GDM1 (cell line): ENCODE results near the gene TFCP2.

Experiments used
- DNase-seq: peaks from one replicate; lab custom pipeline; 2025; lab: John Stamatoyannopoulos, UW

Gene TFCP2

GRCh38 chr12:51196547-51196946, 23.6 kb upstream of the TFCP2 start:
- DNase-seq: no peak

DNA sequence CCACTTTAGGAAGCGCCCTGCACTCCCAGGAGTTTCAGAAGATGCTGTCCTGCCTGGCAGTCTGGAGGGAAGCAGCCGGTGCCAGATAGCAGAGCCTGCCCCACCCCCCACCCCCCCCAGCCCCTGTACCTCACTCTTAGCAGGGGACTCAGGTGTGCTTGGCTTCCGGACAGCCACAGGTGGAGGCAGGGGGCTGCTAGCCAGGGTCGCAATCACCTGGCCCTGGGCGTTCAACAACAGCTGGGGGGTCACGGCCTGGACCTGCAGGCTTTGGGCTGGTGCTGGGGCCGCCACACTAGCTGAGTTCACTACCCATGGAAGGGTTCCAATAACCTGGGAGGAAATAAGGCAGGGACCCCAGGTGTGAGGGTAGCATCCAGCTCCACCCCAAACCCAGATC, 22.9 kb upstream of the TFCP2 start:
- DNase-seq: no peak

- no peak for DNase-seq
Observed at GRCh38 chr12:51192284-51192671, 19.3 kb upstream of the TFCP2 start.

- no peak for DNase-seq
Observed at GRCh38 chr12:51191516-51192283, 18.8 kb upstream of the TFCP2 start.

DNA sequence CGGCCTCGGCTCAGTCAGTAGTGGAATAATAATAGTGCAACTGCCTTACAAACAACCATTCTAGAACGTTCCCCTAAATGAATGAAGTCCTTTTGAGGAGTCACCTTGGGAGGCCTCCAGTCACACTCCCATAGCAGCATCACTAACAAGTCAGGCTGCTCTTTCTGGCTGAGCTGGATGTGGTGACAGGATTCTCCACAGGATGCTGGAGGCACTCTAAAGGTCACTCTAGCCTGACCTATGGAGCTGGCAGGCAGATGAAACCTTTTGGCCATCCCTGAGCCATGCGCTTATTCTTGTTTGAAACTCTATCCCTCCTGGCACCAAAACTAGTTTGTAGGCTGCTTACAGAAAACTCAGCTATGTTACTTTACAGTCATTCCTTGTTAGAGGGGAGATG, 17.9 kb upstream of the TFCP2 start:
- DNase-seq: no peak

DNA sequence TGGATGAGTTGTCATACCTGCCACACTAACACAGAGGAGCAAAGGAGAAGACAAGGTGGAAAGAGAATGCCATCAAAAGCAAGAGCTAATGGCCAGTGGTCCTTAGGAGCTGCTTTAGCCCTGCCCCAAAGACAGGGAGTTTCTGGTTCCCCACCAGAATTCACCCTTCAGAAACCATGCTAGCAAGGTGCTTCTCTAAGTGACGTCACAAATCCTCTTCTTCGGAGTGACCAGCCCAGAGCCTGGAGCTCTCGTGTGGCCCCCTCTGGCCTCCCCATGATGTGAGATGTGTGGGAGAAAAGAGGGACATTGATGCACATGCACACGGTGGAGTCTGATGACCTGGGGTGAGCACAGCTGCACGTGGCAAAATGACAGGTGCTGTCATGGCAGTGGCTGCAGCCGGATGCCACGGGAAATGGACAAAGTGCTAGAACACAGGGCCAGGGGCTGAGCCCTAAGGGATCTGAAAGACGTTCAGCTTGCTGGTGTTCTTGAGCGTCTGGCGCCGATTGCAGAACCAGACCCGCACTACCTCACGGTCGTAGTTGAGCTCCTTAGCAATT, 16.9 kb upstream of the TFCP2 start:
- no peak for DNase-seq

DNA sequence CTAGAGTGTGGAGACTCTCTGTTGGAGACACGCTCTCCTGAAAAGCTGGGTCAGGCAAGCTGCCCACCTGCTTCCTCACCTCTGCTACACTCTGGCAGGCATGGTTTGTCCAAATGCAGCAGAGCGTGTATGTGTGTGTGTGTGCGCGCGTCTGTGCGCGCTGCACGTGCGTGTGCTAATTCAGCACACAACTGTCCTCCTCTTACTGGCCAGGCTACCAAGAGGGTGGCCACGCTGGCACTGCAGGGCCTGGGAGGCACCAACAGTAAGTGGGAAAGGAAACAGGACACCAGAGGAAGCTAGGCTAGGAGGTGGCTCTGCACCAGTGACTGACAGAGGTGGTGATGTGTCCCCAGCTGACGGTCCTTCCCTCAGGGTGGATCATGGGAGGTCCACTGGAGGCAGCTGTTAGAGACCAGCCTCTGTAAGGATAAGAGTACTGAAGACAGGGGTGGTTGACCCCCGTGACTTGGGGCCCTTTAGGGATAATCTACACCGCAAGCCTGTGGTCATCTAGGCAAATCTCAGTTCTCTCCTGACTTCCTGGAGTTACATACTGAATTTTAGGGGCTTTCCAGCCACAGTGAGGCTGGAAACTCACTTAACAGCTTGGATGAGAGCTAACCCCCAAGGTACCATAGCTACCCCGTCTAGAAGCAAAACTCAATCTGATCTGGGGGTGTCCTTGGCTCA, 15.6 kb upstream of the TFCP2 start:
- DNase-seq: no peak

- no peak for DNase-seq
Observed at GRCh38 chr12:51187370-51187987, 14.5 kb upstream of the TFCP2 start.

- no peak for DNase-seq
Observed at GRCh38 chr12:51186465-51187085, 13.6 kb upstream of the TFCP2 start.

GRCh38 chr12:51185171-51185717, 12.3 kb upstream of the TFCP2 start:
- DNase-seq: no peak

DNA sequence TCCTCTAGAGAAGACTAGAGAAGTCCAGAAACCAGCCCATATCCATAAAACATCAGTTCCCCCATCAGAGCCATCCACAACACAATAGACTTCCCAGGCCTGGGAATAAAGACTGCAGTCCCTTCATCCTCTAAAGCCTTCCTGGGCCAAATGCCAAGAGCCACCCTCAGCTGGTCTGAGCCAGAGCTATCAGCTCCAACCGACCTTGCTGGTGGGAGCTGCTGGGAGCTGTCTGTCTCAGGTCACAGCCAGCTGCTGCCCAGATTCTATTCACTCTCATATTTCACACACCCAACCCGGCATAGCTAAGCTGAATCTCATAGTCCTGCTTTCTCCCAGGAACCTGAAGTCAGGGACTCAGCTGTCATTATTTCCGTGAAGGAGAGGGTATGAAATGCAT, 10.9 kb upstream of the TFCP2 start:
- DNase-seq: no peak

- DNase-seq: no peak
Observed at GRCh38 chr12:51183349-51183748, 10.4 kb upstream of the TFCP2 start.

DNA sequence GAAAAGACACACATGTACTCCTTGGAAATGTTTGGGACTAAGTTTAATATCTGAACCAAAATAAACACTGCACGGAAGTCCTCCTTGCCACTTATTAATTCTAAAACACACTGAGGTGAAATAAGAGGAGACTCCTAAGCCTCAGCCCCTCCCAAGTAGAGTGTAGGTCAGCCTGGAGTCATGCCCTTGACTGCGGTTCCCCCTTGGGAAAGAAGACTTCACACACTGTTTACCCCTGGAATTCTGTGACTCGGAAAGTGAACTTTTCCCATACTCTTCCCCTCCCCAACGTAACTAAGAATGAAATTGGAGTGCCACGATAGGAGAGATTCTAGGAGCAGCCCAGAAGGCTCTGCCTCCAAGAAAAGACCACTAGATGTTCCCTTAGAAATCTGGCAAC, 8.6 kb upstream of the TFCP2 start:
- DNase-seq: no peak

- DNase-seq: no peak
Observed at GRCh38 chr12:51177897-51178296, 5.0 kb upstream of the TFCP2 start.

GRCh38 chr12:51174501-51174900, 1.6 kb upstream of the TFCP2 start:
- no peak for DNase-seq

DNA sequence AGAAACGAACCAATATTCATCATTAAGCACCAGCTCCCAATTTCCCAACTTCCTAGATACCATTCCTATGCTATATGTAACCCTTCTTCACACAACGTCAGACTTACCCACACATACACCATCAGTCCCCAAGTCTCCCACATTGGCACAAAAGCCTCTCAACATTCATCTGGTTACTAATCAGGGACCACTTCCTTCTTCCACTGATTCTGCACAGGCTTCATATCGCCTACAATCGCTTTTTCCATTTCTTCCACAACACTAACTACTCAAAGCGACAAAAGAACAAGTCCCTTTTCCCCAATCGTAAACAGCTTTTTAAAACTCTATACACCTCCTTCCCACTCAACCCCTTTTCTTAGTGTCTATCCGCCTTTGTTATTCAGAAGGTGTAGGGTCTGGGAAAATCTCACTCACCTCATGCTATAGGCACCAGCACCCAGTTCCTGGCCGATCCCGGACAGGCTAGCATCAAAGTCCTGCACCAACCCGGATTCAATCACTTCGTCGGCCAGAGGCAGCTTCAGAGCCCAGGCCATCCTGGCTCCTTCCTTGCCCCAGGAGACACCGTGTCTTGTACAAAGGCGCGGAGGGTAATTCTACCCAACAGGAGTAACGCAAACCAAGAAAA, 936 bp downstream of the TFCP2 start:
- DNase-seq: no peak

- DNase-seq: no peak
Observed at GRCh38 chr12:51163795-51164194, 9.1 kb downstream of the TFCP2 start.

DNA sequence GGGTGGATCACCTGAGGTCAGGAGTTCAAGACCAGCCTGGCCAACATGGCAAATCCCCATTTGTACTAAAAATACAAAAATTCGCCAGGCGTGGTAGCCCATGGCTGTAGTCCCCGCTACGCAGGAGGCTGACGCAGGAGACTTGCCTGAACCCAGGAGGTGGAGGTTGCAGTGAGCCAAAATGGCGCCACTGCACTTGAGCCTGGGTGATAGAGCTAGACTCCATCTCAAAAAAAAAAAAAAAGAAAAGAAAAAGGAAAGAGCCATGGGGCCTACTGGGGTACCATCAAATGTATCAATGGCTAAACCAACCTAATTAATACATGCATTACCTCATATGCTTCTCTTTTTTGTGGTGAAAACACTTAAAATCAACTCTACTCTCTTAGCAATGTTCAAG, 10.7 kb downstream of the TFCP2 start:
- no peak for DNase-seq

DNA sequence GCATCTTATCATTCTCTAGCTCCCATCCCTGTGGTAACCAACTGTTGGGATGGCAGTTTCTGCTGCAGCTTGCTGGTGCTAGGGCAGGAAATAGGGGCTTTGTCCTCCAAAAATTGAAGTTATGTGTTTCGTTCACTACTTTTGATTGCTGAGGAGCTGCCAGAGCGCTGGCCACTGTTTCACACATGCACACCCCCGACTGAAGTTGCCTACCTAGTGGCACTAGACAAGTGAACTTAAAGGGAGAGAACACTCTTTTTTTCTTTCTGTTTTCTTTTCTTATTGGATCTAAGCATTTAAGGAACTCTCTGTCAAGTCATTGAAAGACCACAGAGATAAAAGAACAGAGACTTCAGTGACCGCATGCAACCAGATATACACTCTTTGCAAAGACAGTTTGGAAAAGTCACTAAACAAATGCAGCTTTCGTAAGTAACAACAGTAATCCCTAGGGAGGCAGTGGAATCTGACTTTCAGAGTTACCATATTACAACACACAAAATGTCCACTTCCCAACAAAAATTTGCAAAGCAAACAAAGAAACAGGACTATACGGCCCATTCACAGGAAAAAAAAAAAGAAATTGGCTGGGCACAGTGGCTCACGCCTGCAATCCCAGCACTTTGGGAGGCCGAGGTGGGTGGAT, 12.0 kb downstream of the TFCP2 start:
- DNase-seq: no peak

DNA sequence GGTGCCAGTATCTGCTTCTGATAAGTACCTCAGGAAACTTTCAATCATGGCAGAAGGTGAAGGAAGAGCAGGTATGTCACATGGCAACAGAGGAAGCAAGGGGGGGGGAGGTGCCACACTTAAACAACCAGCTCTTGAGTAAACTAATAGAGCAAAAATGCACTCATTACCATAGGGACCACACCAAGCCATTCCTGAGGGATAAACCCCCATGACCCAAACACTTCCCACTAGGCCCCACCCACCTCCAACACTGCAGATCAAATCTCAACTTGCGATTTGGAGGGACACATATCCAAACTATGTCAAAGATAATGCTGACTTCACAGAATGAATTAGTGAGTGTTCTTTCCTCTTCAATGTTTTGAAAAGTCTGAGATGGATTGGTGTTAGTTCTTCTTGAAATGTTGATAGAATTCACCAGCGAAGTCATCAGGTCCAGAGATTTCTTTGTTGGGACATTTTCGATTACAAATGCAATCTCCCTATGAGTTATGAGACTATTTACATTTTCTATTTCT, 16.6 kb downstream of the TFCP2 start:
- DNase-seq: no peak

DNA sequence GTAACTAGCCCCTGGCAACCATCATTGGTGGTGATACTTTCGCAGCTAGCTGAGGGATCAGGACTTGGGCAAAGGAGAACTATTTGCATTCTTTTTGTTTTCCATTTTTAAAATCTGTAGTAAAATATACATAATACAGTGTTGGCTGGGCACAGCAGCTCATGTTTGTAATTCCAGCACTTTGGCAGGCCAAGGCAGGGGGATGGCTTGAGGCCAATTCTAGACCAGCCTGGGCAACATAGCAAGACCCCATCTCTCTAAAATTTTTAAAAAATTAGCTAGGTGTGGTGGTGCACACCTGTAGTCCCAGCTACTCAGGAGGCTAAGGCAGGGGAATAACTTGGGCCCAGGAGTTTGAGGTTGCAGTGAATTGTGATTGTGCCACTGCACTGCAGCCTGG, 20.0 kb downstream of the TFCP2 start:
- DNase-seq: no peak
